Caco-2 (cell line): Measurements from ENCODE around the gene ATP8A2. TPM values are rescaled to one million over a fixed set of nuclear protein-coding genes. Genes with fewer than 3 reads are reported as not detected.

Experiments used
- BruUV-seq: library from RNA; stranded (reverse); fragments of 400-500 nt; replicated peaks from 2 replicates; lab custom pipeline; 2021; lab: Mats Ljungman, UMichigan
- CTCF ChIA-PET: fragments of 300-600 bp; sonication (Branson Sonifier 250); formaldehyde crosslinking; loops from one replicate; lab custom pipeline; 2022; ENCODE audit warnings: antibody characterized with exemption; lab: Charles Lee
- POLR2A ChIA-PET: fragments of 300-600 bp; sonication (Branson Sonifier 250); formaldehyde crosslinking; loops from one replicate; lab custom pipeline; 2022; ENCODE audit warnings: antibody characterized with exemption; lab: Charles Lee
- DNase-seq, 2 experiments: peaks; one replicate each; pipeline versions ENCODE4 v3.0.0 to v3.0.0-alpha.2; 2020 to 2022
- H3K27me3 ChIP-seq: replicated peaks from 2 replicates; pipeline ENCODE4 v1.6.0; 2011; ENCODE audit warnings: low read length; ENCODE audit not compliant: control insufficient read depth, insufficient read depth
- H3K36me3 ChIP-seq: 2 replicates; pipeline ENCODE4 v1.5.1; 2011; ENCODE audit warnings: low read length; ENCODE audit not compliant: control insufficient read depth, insufficient read depth
- H3K4me1 ChIP-seq: fragments of 250-450 bp; sonication (Bioruptor Pico); 2 replicates; pipeline ENCODE4 v1.5.1; 2020; ENCODE audit warnings: mild to moderate bottlenecking
- H3K4me3 ChIP-seq: 2 replicates; pipeline ENCODE4 v1.5.1; 2011; ENCODE audit warnings: low read depth, mild to moderate bottlenecking, control low read depth, low read length
- H3K9me3 ChIP-seq: fragments of 250-450 bp; sonication (Bioruptor Pico); 2 replicates; pipeline ENCODE4 v1.5.1; 2020; ENCODE audit warnings: mild to moderate bottlenecking, moderate library complexity
- H3K27ac Mint-ChIP-seq: one replicate; pipeline ENCODE4 v1.8.0; 2022; ENCODE audit warnings: mixed read lengths; ENCODE audit not compliant: unreplicated experiment
- H3K27me3 Mint-ChIP-seq: one replicate; pipeline ENCODE4 v1.8.0; 2022; ENCODE audit warnings: mixed read lengths; ENCODE audit not compliant: insufficient read depth, unreplicated experiment
- H3K36me3 Mint-ChIP-seq: one replicate; pipeline ENCODE4 v1.8.0; 2022; ENCODE audit warnings: mild to moderate bottlenecking, mixed read lengths; ENCODE audit not compliant: insufficient read depth, unreplicated experiment
- H3K4me1 Mint-ChIP-seq: one replicate; pipeline ENCODE4 v1.8.0; 2022; ENCODE audit warnings: low read depth, mixed read lengths; ENCODE audit not compliant: unreplicated experiment
- H3K4me3 Mint-ChIP-seq: one replicate; pipeline ENCODE4 v1.8.0; 2022; ENCODE audit warnings: mild to moderate bottlenecking, moderate library complexity, mixed read lengths; ENCODE audit not compliant: unreplicated experiment
- H3K9me3 Mint-ChIP-seq: one replicate; pipeline ENCODE4 v1.8.0; 2022; ENCODE audit warnings: mixed read lengths; ENCODE audit not compliant: unreplicated experiment
- CTCF ChIP-seq, 2 experiments: fragments of 200-600 bp in 1 of 2; IDR thresholded peaks; 1 replicate in 1 of 2; 2 replicates in 1 of 2; pipeline versions ENCODE4 v1.5.1 to v1.8.0; 2011 to 2022; ENCODE audit warnings: antibody characterized with exemption in 1 of 2, control low read depth in 1 of 2, inconsistent platforms in 1 of 2, low read depth in 1 of 2, low read length in 1 of 2, mild to moderate bottlenecking in 1 of 2, moderate library complexity in 1 of 2; ENCODE audit not compliant: insufficient read depth in 1 of 2, severe bottlenecking in 1 of 2, unreplicated experiment in 1 of 2
- intact Hi-C: fragments of 100-400 bp; cut with micrococcal nuclease; formaldehyde crosslinking; loops from one replicate; pipeline ENCODE4 v1.10.0; 2022; ENCODE audit not compliant: unreplicated experiment
- total RNA-seq: library from RNA; stranded (reverse); gene quantifications from 2 replicates; pipeline ENCODE4 v1.2.3, GENCODE V29; 2022

ATP8A2 gene
- total RNA-seq, 1 experiment from 2014 or later: 0.05 TPM

DNA sequence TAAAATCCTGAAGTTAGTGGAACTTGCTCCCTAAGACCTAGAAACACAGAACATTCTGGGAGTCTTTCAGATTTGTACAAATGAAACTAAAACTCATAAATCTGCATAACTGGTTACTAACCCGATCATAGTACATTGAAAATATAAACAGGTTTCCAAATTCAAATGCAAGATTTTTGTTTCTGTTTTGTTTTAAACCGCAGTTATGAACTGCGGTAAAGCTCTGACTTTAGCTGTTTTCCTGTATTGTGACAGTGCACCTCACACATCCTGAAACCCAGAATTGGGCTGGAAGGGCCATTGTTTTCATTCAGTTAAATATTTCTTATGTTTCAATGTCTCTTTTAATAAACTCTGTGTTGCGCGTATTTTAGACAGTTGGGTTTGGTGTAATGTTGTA lies 475.4 kb downstream of the ATP8A2 start:
- H3K27ac Mint-ChIP-seq: no peak overlapping the region
- Histone ChIP-seq H3K36me3 (no peaks in the 10 kb centered on the region), H3K9me3 (no peaks in the 10 kb centered on the region), H3K27me3 (no peaks in the 10 kb centered on the region), H3K4me1 (no peaks in the 10 kb centered on the region), H3K4me3 (no peak overlapping the region)
- POLR2A ChIA-PET: no interaction called here
- CTCF ChIA-PET: no interaction called here
- intact Hi-C loops: no loop called here
- BruUV-seq: no TSS peak
- no peak for DNase-seq
- H3K4me3 Mint-ChIP-seq: no peak overlapping the region
- no peaks in the 10 kb centered on the region for H3K36me3 Mint-ChIP-seq
- H3K27me3 Mint-ChIP-seq: peaks cover 3% of the 10 kb centered on the region
- no peaks in the 10 kb centered on the region for H3K4me1 Mint-ChIP-seq
- no peak for TF ChIP-seq CTCF (IDR thresholded peaks at IDR 0.05; ENCODE audit: insufficient read depth in 1 of 2, low read depth in 1 of 2, low read length in 1 of 2, severe bottlenecking in 1 of 2, unreplicated experiment in 1 of 2)
- peaks cover 4% of the 10 kb centered on the region for H3K9me3 Mint-ChIP-seq

- Histone ChIP-seq H3K4me1 (no peaks in the 10 kb centered on the region), H3K27me3 (no peaks in the 10 kb centered on the region), H3K9me3 (no peaks in the 10 kb centered on the region), H3K36me3 (no peaks in the 10 kb centered on the region), H3K4me3 (no peak overlapping the region)
- intact Hi-C loops: no loop called here
- Mint-ChIP-seq H3K36me3 (no peaks in the 10 kb centered on the region), H3K9me3 (no peaks in the 10 kb centered on the region), H3K4me1 (no peaks in the 10 kb centered on the region), H3K27ac (no peak overlapping the region), H3K4me3 (no peak overlapping the region), H3K27me3 (peaks cover 3% of the 10 kb centered on the region)
- DNase-seq: no peak
- CTCF ChIA-PET: no interaction called here
- BruUV-seq: no TSS peak
- POLR2A ChIA-PET: no interaction called here
- no peak for TF ChIP-seq CTCF (IDR thresholded peaks at IDR 0.05; ENCODE audit: insufficient read depth in 1 of 2, low read depth in 1 of 2, low read length in 1 of 2, severe bottlenecking in 1 of 2, unreplicated experiment in 1 of 2)
Observed at GRCh38 chr13:25847635-25848626, 476.2 kb downstream of the ATP8A2 start.

DNA sequence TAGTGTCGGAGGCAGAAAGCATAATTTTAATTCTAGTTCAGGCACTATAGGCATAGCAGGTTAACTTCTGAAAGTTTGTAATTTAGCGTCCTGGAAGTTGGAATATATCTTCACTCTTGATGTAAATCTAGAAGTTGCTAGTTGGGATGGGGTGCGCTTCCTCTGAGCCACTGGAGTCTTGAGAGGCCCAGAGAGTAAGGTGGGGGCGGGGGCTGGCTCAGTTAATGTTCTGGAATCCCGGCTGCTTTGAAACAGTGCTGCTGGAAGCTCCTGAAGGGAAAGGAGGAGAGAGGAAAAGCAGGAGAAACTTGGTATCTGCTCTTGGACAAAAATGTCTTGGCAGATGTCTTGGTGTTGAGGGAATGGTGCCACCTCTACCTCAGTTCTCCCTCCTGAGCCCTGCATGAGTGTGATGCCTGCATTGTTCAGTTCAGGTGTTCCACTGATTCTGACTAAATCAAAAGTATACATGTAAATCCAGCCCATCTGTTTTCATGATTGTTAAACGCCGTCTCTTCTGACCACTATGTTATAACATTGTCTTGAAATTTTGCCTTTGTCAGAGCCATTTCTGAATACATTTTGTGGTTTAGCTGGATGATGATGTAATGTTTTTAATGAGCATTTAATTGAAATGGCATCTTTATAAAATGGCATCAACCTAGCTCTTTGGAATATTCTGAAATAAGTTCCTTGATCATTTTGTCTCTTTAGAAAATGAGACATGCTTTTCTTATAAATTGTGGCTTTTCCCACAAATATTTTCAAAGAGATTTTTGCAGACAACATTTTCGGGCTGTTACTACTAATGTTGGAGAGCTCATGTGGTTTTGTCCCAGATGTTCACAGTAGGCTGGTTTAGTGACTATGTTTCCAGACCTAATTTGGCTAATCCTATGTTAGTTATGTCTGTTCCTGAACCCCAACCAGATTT lies 477.3 kb downstream of the ATP8A2 start:
- TF ChIP-seq CTCF (IDR thresholded peaks at IDR 0.05; ENCODE audit: insufficient read depth in 1 of 2, low read depth in 1 of 2, low read length in 1 of 2, severe bottlenecking in 1 of 2, unreplicated experiment in 1 of 2): no peak
- intact Hi-C loops: no loop called here
- Histone ChIP-seq H3K36me3 (no peaks in the 10 kb centered on the region), H3K9me3 (no peaks in the 10 kb centered on the region), H3K4me3 (no peak overlapping the region), H3K4me1 (no peaks in the 10 kb centered on the region), H3K27me3 (no peaks in the 10 kb centered on the region)
- Mint-ChIP-seq H3K36me3 (no peaks in the 10 kb centered on the region), H3K9me3 (no peaks in the 10 kb centered on the region), H3K4me3 (no peak overlapping the region), H3K4me1 (no peaks in the 10 kb centered on the region), H3K27ac (no peak overlapping the region), H3K27me3 (peaks cover 3% of the 10 kb centered on the region)
- DNase-seq: no peak
- BruUV-seq: no TSS peak
- POLR2A ChIA-PET: no interaction called here
- CTCF ChIA-PET: no interaction called here
